ENCODE data around the gene RAB3A. TPM values are rescaled to one million over a fixed set of nuclear protein-coding genes. Genes with fewer than 3 reads are reported as not detected.
A peak's percentile ranks its signal among the peaks of the same experiment; 100 is the strongest.

Gene RAB3A
- total RNA-seq, 4 donors from 2014 or later = 0.40 to 2.5 (median 2.0) TPM; not detected in 1

GRCh38 chr19:18152817-18153555, 50.9 kb downstream of the RAB3A start, which contains the start of gene PIK3R2:
Gene PIK3R2 (plus strand): TSS chr19:18153163. CDS start chr19:18155880, 2,717 bp downstream.
- no peaks in the 10 kb centered on the region for H3K9me3 ChIP-seq
- intact Hi-C loops (cut with DNase I) = loop anchor here (10.0 kb wide), 1 partner anchor 148 kb away; the partner anchor contains the start of gene ARRDC2
- peak within 1 kb of the TSS; percentile 89 to 96 (median 90) for H3K27ac ChIP-seq

GRCh38 chr19:18152442-18152816, 51.4 kb downstream of the RAB3A start:
- peak overlapping the region; percentile 89 to 96 (median 90) for H3K27ac ChIP-seq
- peak overlapping the region in 2 of 3 donors; percentile 7 to 84 for H3K4me3 ChIP-seq (replicated peaks in 1 of 3)
- WGBS, 2 donors = 0 to 1% methylated on average over 1 to 22 of the region's 22 CpGs
- H3K9me3 ChIP-seq = no peaks in the 10 kb centered on the region
- TF ChIP-seq POLR2A (IDR thresholded peaks at IDR 0.05) = no peak
- TF ChIP-seq CTCF (IDR thresholded peaks at IDR 0.05) = peak in 4 of 6 experiments; percentile 44 to 68 (median 62)
- H3K36me3 ChIP-seq = peaks cover 0 to 2% of the 10 kb centered on the region in 2 donors
- peaks cover 32 to 34% of the 10 kb centered on the region in 2 donors for H3K4me1 ChIP-seq
- peak; percentile 97 to 98 for DNase-seq
- intact Hi-C loops (cut with DNase I) = loop anchor here (10.0 kb wide), 1 partner anchor 148 kb away; the partner anchor contains the start of gene ARRDC2
- H3K27me3 ChIP-seq = no peaks in the 10 kb centered on the region

More at GRCh38 chr19:18152817-18153555, 50.9 kb downstream of the RAB3A start, which contains the start of gene PIK3R2:
- peaks cover 38 to 39% of the 10 kb centered on the region in 2 donors for H3K4me1 ChIP-seq
- TF ChIP-seq CTCF (IDR thresholded peaks at IDR 0.05) (no peak), POLR2A (IDR thresholded peaks at IDR 0.05) (peak; percentile 10 to 87)
- H3K4me3 ChIP-seq (replicated peaks in 1 of 3) = peak within 1 kb of the TSS; percentile 55 to 84 (median 70)
- H3K36me3 ChIP-seq = no peaks in the 10 kb centered on the region
- WGBS, 2 donors = 0% methylated on average over 7 to 14 of the region's 86 CpGs
- no peaks in the 10 kb centered on the region for H3K27me3 ChIP-seq
- peak; percentile 100 for DNase-seq

- H3K27me3 ChIP-seq = no peaks in the 10 kb centered on the region
- H3K27ac ChIP-seq = no peak overlapping the region
- DNase-seq = no peak
- TF ChIP-seq POLR2A (IDR thresholded peaks at IDR 0.05) = no peak
- TF ChIP-seq CTCF (IDR thresholded peaks at IDR 0.05) = no peak
- intact Hi-C loops (cut with DNase I) = loop anchor here (10.0 kb wide), 1 partner anchor 146 kb away; the partner anchor contains the start of gene ARRDC2
- no peaks in the 10 kb centered on the region for H3K9me3 ChIP-seq
- no peak overlapping the region for H3K4me3 ChIP-seq (replicated peaks in 1 of 3)
- H3K36me3 ChIP-seq = peaks cover 0 to 4% of the 10 kb centered on the region in 2 donors
- WGBS, 2 donors = 85 to 91% methylated on average over 12 to 15 of the region's 18 CpGs
- peaks cover 21% of the 10 kb centered on the region in 2 donors for H3K4me1 ChIP-seq
These were observed 52.8 kb downstream of the RAB3A start for GRCh38 chr19:18150776-18151624.

GRCh38 chr19:18149596-18149975, 54.3 kb downstream of the RAB3A start:
- intact Hi-C loops (cut with DNase I) = no loop called here
- Histone ChIP-seq H3K27me3 (no peaks in the 10 kb centered on the region), H3K27ac (no peak overlapping the region), H3K4me1 (peaks cover 16 to 21% of the 10 kb centered on the region in 2 donors), H3K4me3 (replicated peaks in 1 of 3) (no peak overlapping the region), H3K36me3 (peaks cover 0 to 18% of the 10 kb centered on the region in 2 donors), H3K9me3 (no peaks in the 10 kb centered on the region)
- TF ChIP-seq CTCF (IDR thresholded peaks at IDR 0.05) (no peak), POLR2A (IDR thresholded peaks at IDR 0.05) (no peak)
- 92 to 96% methylated on average over 16 of the region's 16 CpGs for WGBS, 2 donors
- no peak for DNase-seq
